Natural killer cell (primary cell): Measurements from ENCODE around the gene INSM1. TPM values are rescaled to one million over a fixed set of nuclear protein-coding genes. Genes with fewer than 3 reads are reported as not detected.

Experiments
- ATAC-seq, 3 donors: fragments of 150-1000 bp in 2 of 3; fragments of 200-7000 bp in 1 of 3; cut with Tn5 transposase; 1 replicate in 1 of 3; 2 replicates in 2 of 3; pipeline ENCODE4 v1.10.0; 2021; ENCODE audit warnings: mild to moderate bottlenecking in 2 of 3, moderate library complexity in 2 of 3
- DNase-seq, 2 donors: peaks; one replicate each; pipeline versions ENCODE4 v3.0.0 to v3.0.0-alpha.2; 2013 to 2021; ENCODE audit warnings: mixed read lengths in 1 of 2
- H3K27ac ChIP-seq: one replicate; pipeline ENCODE4 v1.5.1; 2013; ENCODE audit warnings: mild to moderate bottlenecking, low read length
- H3K27me3 ChIP-seq: one replicate; pipeline ENCODE4 v1.6.1; 2013; ENCODE audit warnings: low read length; ENCODE audit not compliant: control insufficient read depth, insufficient read depth
- H3K36me3 ChIP-seq: one replicate; pipeline ENCODE4 v1.6.1; 2013; ENCODE audit warnings: low read length; ENCODE audit not compliant: control insufficient read depth, insufficient read depth
- H3K4me1 ChIP-seq: one replicate; pipeline ENCODE4 v1.6.1; 2013; ENCODE audit warnings: low read length; ENCODE audit not compliant: control insufficient read depth, insufficient read depth
- H3K4me3 ChIP-seq: one replicate; pipeline ENCODE4 v1.5.1; 2013; ENCODE audit warnings: low read length
- H3K9me3 ChIP-seq: one replicate; pipeline ENCODE4 v1.6.1; 2013; ENCODE audit warnings: low read length; ENCODE audit not compliant: control insufficient read depth, insufficient read depth
- H3K27ac Mint-ChIP-seq, 2 donors: one replicate each; pipeline ENCODE4 v1.8.0; 2022; ENCODE audit warnings: mild to moderate bottlenecking in 2 of 2, mixed read lengths in 2 of 2, moderate library complexity in 1 of 2
- H3K27me3 Mint-ChIP-seq, 2 donors: one replicate each; pipeline ENCODE4 v1.8.0; 2022; ENCODE audit warnings: low read depth in 2 of 2, mixed read lengths in 2 of 2
- H3K36me3 Mint-ChIP-seq: one replicate; pipeline ENCODE4 v1.8.0; 2022; ENCODE audit warnings: mixed read lengths
- H3K4me1 Mint-ChIP-seq, 2 donors: one replicate each; pipeline ENCODE4 v1.8.0; 2022; ENCODE audit warnings: mixed read lengths in 2 of 2
- H3K4me3 Mint-ChIP-seq: one replicate; pipeline ENCODE4 v1.8.0; 2022; ENCODE audit warnings: mild to moderate bottlenecking, moderate library complexity, mixed read lengths
- H3K9me3 Mint-ChIP-seq, 2 donors: one replicate each; pipeline ENCODE4 v1.8.0; 2022; ENCODE audit warnings: mixed read lengths in 2 of 2
- WGBS: methylation state at CpG from one replicate; pipeline ENCODE4 v1.1.7; 2013; ENCODE audit warnings: missing lambda C conversion rate; ENCODE audit not compliant: insufficient coverage; 5-methylcytosine and 5-hydroxymethylcytosine counted together
- intact Hi-C: fragments of 100-400 bp; cut with micrococcal nuclease; formaldehyde crosslinking; loops from one replicate; pipeline ENCODE4 v1.14.2; 2022
- total RNA-seq, 4 donors: library from RNA; stranded (reverse); fragments of 120-200 nt in 1 of 4; gene quantifications; one replicate each; pipeline versions ENCODE4 v1.2.3 to v1.2.4, GENCODE V29; 2013 to 2022
- TF ChIP-seq, protein P1 (sequence below): fragments of 200-600 bp; IDR thresholded peaks from one replicate; pipeline ENCODE4 v1.8.0; 2022; ENCODE audit warnings: antibody characterized with exemption

INSM1 gene
- total RNA-seq, 3 donors from 2014 or later (not counting 1 experiment from before 2014, with no cell fraction given): not detected

DNA sequence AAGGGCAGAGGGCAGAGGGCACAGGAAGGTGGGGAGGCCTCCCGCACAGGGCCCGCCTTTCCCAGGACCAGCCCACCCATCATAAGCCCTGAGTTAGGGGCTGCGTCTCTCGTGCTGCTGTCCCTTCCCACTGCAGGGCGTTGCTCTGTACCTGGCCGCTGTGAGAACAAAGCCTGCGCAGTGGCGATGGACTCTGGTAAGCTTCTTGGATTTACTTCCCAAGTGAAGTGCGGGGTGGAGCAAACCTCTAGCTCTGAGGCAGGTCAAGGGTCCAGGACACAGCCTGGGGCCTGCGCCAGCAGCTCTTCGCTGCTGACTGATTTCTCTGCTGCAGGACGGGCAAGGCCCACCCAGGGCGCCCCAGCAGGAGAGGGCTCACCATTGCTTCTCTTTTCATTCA is 23.9 kb downstream of the INSM1 start:
- 97% methylated on average over 13 of the region's 13 CpGs for WGBS
- H3K36me3 Mint-ChIP-seq: no peaks in the 10 kb centered on the region

DNA sequence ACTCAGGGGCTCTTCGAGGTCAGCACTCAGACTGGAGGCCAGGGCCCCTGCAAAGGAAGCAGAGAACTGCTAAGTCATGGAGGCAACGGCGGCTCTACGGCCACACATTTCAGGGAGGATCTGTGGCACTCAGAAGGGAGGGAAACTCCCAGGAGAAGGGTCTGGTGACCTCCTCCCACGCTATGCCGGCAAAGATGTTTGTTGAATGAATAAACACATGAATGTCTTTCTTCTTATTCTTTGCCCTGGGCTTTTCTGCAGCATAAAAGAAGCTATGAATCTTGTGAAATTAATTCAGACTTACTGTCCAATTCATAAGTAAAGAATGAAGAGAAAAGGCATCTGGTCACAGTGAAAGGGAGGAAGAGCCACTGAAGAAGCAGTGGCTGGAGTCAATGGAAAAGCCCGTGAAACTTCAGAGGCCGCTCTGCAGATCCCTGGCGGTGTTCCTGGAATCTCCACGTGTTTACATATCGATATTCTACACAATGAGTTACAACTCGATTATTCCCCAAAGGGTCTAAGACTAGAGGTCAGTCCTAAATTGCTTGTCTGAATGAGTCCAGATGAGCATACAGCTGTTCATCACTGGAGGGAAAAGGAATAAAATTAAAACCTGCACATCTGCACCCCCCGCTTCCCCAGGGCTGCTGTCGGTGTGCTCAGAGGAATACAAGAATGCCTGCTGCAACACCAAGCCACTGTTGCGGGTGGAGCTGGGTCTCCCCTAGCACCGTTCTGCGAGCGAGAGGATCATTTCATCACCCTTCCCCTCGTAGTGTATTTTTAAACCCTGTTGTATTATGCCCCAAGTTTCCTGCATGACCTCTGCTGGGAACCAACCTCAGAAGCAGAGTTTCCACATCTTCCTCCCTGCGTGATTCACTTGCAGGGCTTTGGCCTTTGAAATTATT is 25.6 kb downstream of the INSM1 start:
- TF ChIP-seq, protein P1, sequence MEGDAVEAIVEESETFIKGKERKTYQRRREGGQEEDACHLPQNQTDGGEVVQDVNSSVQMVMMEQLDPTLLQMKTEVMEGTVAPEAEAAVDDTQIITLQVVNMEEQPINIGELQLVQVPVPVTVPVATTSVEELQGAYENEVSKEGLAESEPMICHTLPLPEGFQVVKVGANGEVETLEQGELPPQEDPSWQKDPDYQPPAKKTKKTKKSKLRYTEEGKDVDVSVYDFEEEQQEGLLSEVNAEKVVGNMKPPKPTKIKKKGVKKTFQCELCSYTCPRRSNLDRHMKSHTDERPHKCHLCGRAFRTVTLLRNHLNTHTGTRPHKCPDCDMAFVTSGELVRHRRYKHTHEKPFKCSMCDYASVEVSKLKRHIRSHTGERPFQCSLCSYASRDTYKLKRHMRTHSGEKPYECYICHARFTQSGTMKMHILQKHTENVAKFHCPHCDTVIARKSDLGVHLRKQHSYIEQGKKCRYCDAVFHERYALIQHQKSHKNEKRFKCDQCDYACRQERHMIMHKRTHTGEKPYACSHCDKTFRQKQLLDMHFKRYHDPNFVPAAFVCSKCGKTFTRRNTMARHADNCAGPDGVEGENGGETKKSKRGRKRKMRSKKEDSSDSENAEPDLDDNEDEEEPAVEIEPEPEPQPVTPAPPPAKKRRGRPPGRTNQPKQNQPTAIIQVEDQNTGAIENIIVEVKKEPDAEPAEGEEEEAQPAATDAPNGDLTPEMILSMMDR: no peak
- 70% methylated on average over 19 of the region's 20 CpGs for WGBS
- Histone ChIP-seq H3K4me1 (no peaks in the 10 kb centered on the region), H3K27ac (no peak overlapping the region), H3K36me3 (peaks cover 3% of the 10 kb centered on the region), H3K4me3 (no peak overlapping the region), H3K9me3 (no peaks in the 10 kb centered on the region), H3K27me3 (no peaks in the 10 kb centered on the region)
- Mint-ChIP-seq H3K27me3 (no peaks in the 10 kb centered on the region), H3K4me1 (no peaks in the 10 kb centered on the region), H3K27ac (peak overlapping the region in 1 of 2 donors; percentile 25), H3K36me3 (no peaks in the 10 kb centered on the region), H3K4me3 (no peak overlapping the region), H3K9me3 (no peaks in the 10 kb centered on the region)
- ATAC-seq: no peak
- DNase-seq: no peak
- intact Hi-C loops: no loop called here

More for the DNA sequence above, 23.9 kb downstream of the INSM1 start:
- Histone ChIP-seq H3K4me3 (no peak overlapping the region), H3K36me3 (peaks cover 3% of the 10 kb centered on the region), H3K4me1 (no peaks in the 10 kb centered on the region), H3K27ac (no peak overlapping the region), H3K9me3 (no peaks in the 10 kb centered on the region), H3K27me3 (no peaks in the 10 kb centered on the region)
- ATAC-seq (no peak), DNase-seq (no peak)
- Mint-ChIP-seq H3K9me3 (no peaks in the 10 kb centered on the region), H3K27ac (no peak overlapping the region), H3K4me1 (no peaks in the 10 kb centered on the region), H3K4me3 (no peak overlapping the region), H3K27me3 (no peaks in the 10 kb centered on the region)
- intact Hi-C loops: no loop called here
- TF ChIP-seq, protein P1: no peak

DNA sequence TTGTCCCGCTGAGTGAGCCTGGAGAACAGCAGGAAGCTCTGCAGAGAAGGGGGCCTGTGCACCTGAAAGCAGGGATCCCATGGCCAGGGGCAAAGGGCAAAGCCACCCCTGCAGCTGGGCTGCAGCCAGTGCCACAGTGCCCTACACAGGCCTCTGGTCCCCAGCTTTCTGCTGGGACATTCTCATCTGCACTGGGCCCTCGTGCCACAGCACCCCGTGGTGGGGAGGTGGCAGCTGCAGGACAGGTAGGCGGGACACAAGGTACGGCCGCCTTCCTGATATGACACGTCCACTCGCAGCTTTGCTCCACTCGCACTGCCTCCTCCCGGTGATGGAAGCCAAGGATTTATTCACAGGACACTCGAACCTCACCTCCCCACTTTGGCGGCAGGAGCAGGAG is 27.2 kb downstream of the INSM1 start:
- H3K27ac Mint-ChIP-seq: no peak overlapping the region
- Histone ChIP-seq H3K9me3 (no peaks in the 10 kb centered on the region), H3K27me3 (no peaks in the 10 kb centered on the region), H3K36me3 (peaks cover 3% of the 10 kb centered on the region), H3K4me3 (no peak overlapping the region), H3K27ac (no peak overlapping the region), H3K4me1 (no peaks in the 10 kb centered on the region)
- no peaks in the 10 kb centered on the region for H3K4me1 Mint-ChIP-seq
- no peaks in the 10 kb centered on the region for H3K9me3 Mint-ChIP-seq
- H3K36me3 Mint-ChIP-seq: no peaks in the 10 kb centered on the region
- no peak for DNase-seq
- intact Hi-C loops: no loop called here
- TF ChIP-seq, protein P1: no peak
- 91% methylated on average over 12 of the region's 12 CpGs for WGBS
- no peak for ATAC-seq
- no peaks in the 10 kb centered on the region for H3K27me3 Mint-ChIP-seq
- no peak overlapping the region for H3K4me3 Mint-ChIP-seq
